Retinal pigment epithelial cell (primary cell): Measurements from ENCODE around the gene CST7.

Experiments used
- DNase-seq: peaks from one replicate; pipeline ENCODE4 v3.0.0-alpha.2; 2010; ENCODE audit warnings: low read depth
- H3K4me3 ChIP-seq: 2 replicates; pipeline ENCODE4 v1.5.1; 2011; ENCODE audit warnings: mild to moderate bottlenecking, low read length, control low read depth, moderate library complexity
- CTCF ChIP-seq: conservative IDR thresholded peaks from 2 replicates; pipeline ENCODE4 v1.5.1; 2011; ENCODE audit warnings: low read depth, low read length, control low read depth, inconsistent platforms

The CST7 gene

GRCh38 chr20:24978513-24978912, 29.4 kb downstream of the CST7 start:
- TF ChIP-seq CTCF: no peak
- H3K4me3 ChIP-seq: no peak overlapping the region
- no peak for DNase-seq

GRCh38 chr20:24979036-24979960, 30.2 kb downstream of the CST7 start:
- no peak overlapping the region for H3K4me3 ChIP-seq
- TF ChIP-seq CTCF: no peak
- DNase-seq: no peak

GRCh38 chr20:24980291-24981053, 31.4 kb downstream of the CST7 start:
- TF ChIP-seq CTCF: no peak

GRCh38 chr20:24981282-24981681, 32.2 kb downstream of the CST7 start:
- H3K4me3 ChIP-seq: no peak overlapping the region
- TF ChIP-seq CTCF: no peak

More at GRCh38 chr20:24980291-24981053, 31.4 kb downstream of the CST7 start:
- H3K4me3 ChIP-seq: no peak overlapping the region
- no peak for DNase-seq

GRCh38 chr20:24981790-24982189, 32.7 kb downstream of the CST7 start:
- no peak for TF ChIP-seq CTCF
- H3K4me3 ChIP-seq: no peak overlapping the region
- DNase-seq: no peak

More at GRCh38 chr20:24981282-24981681, 32.2 kb downstream of the CST7 start:
- DNase-seq: no peak

GRCh38 chr20:24983896-24984295, 34.8 kb downstream of the CST7 start:
- no peak overlapping the region for H3K4me3 ChIP-seq
- DNase-seq: no peak
- TF ChIP-seq CTCF: no peak
